GM10266 (cell line): ENCODE data around the gene TEX51.

Source experiments
- DNase-seq: peaks from one replicate; pipeline ENCODE4 v3.0.0; 2012; ENCODE audit errors: extremely low spot score
- CTCF ChIP-seq: IDR thresholded peaks from 2 replicates; pipeline ENCODE4 v1.5.1; 2012; ENCODE audit warnings: mild to moderate bottlenecking, low read depth; ENCODE audit not compliant: control insufficient read depth, insufficient read depth; ENCODE audit errors: missing control alignments

Gene TEX51

GRCh38 chr2:126877041-126877440 lies 21.6 kb upstream of the TEX51 start:
- TF ChIP-seq CTCF: no peak
- no peak for DNase-seq

- no peak for TF ChIP-seq CTCF
- DNase-seq: no peak
These were observed 20.7 kb upstream of the TEX51 start for GRCh38 chr2:126877861-126878565.

GRCh38 chr2:126878601-126879000 lies 20.1 kb upstream of the TEX51 start:
- DNase-seq: no peak
- TF ChIP-seq CTCF: no peak

GRCh38 chr2:126879348-126880298 lies 19.1 kb upstream of the TEX51 start:
- DNase-seq: no peak
- no peak for TF ChIP-seq CTCF

- TF ChIP-seq CTCF: no peak
- DNase-seq: no peak
These were observed 18.4 kb upstream of the TEX51 start for GRCh38 chr2:126880324-126880723.

GRCh38 chr2:126880817-126881216 lies 17.9 kb upstream of the TEX51 start:
- TF ChIP-seq CTCF: no peak
- DNase-seq: no peak

GRCh38 chr2:126881591-126881990 lies 17.1 kb upstream of the TEX51 start:
- no peak for TF ChIP-seq CTCF
- no peak for DNase-seq
